ENCODE data around the gene MAPK1. TPM values are rescaled to one million over a fixed set of nuclear protein-coding genes. Genes with fewer than 3 reads are reported as not detected.

MAPK1 gene
- total and polyA plus RNA-seq, 9 of the 15 experiments (the other 6 are each of a cell fraction or from before 2014, with no cell fraction given): 46.3 to 575 (median 283) TPM

GRCh38 chr22:21845558-21846453 lies 21.6 kb downstream of the MAPK1 start (continued):
- TF ChIP-seq AFF4 (CRISPR knock-in tag; IDR thresholded peaks at IDR 0.05) (0 out of 2 replicates have a peak, but pooled peaks have one; percentile 26), PML (IDR thresholded peaks at IDR 0.05; ENCODE audit: low read length) (peak; percentile 37; the same call in 1 of the 2 replicates), BDP1 (IDR thresholded peaks at IDR 0.05; ENCODE audit: insufficient read depth, insufficient read length) (peak; percentile 17), ARID2 (IDR thresholded peaks at IDR 0.05) (no peak), ZNF224 (CRISPR knock-in tag; IDR thresholded peaks at IDR 0.05) (0 out of 2 replicates have a peak, but pooled peaks have one; percentile 69), TAF15 (IDR thresholded peaks at IDR 0.05; ENCODE audit: low read depth, low read length) (no peak), DNMT1 (IDR thresholded peaks at IDR 0.05) (no peak), TRIM25 (IDR thresholded peaks at IDR 0.05; ENCODE audit: borderline replicate concordance) (no peak), MBD2 (IDR thresholded peaks at IDR 0.05; ENCODE audit: borderline replicate concordance, low read depth) (no peak), E2F5 (CRISPR knock-in tag; IDR thresholded peaks at IDR 0.05) (no peak), NONO (IDR thresholded peaks at IDR 0.05; ENCODE audit: low read depth in 2 of 2, low read length in 1 of 2) (no peak; a peak in 1 of 4 replicates), ZBTB33 (CRISPR knock-in tag; IDR thresholded peaks at IDR 0.05) (peak; percentile 10; the same call in 1 of the 2 replicates), POLR2AphosphoS2 (IDR thresholded peaks at IDR 0.05; ENCODE audit: low read length) (0 out of 2 replicates have a peak, but pooled peaks have one; percentile 28), FOXP4 (CRISPR knock-in tag; IDR thresholded peaks at IDR 0.05; ENCODE audit: borderline replicate concordance) (peak; percentile 51; the same call in 1 of the 2 replicates), ZFP1 (CRISPR knock-in tag; IDR thresholded peaks at IDR 0.05) (no peak)
